SK-N-MC (cell line): ENCODE data around the gene C17orf78.

Experiments used
- EZH2 ChIP-seq: fragments of 200-600 bp; sonication (generic); IDR thresholded peaks from one replicate; pipeline ENCODE4 v1.6.1; 2017; ENCODE audit warnings: antibody characterized with exemption
- FOXP2 ChIP-seq: optimal IDR thresholded peaks from 2 replicates; pipeline ENCODE3; 2011; ENCODE audit warnings: mild to moderate bottlenecking, moderate library complexity; ENCODE audit not compliant: insufficient read depth; ENCODE audit errors: extremely low read length, control extremely low read depth
- POLR2AphosphoS5 ChIP-seq: IDR thresholded peaks from 2 replicates; pipeline ENCODE4 v1.6.1; 2012; ENCODE audit warnings: mild to moderate bottlenecking, low read depth, low read length, borderline replicate concordance

DNA sequence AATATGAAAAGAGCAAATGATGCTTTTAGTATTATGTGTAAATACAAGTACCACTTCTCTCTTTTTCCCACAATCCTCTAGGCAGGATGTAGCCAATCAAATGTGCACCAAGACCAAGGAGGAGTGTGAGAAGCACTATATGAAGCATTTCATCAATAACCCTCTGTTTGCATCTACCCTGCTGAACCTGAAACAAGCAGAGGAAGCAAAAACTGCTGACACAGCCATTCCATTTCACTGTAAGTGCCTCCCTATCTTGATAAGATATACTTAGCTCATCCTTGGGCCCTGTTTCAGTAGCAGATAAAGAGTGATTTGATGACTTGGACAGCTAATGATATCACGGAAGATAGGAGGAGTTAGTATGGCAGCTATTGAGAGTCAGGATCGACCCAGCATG is 64.6 kb downstream of the C17orf78 start:
- no peak for TF ChIP-seq POLR2AphosphoS5
- TF ChIP-seq EZH2, result no peak
- TF ChIP-seq FOXP2, result no peak
